ENCODE measurements around the gene KRT79. TPM values are rescaled to one million over a fixed set of nuclear protein-coding genes. Genes with fewer than 3 reads are reported as not detected.

The KRT79 gene
- total and polyA plus RNA-seq, 9 of the 15 experiments (the other 6 are each of a cell fraction or from before 2014, with no cell fraction given), result 0.03 to 2.3 (median 0.23) TPM; not detected in 2

GRCh38 chr12:52823761-52824450, 10.2 kb downstream of the KRT79 start:
- no peak for FAIRE-seq
- no TSS peak for BruUV-seq (replicated peaks)
- no peak overlapping the region for H3K27ac ChIP-seq (ENCODE audit: extremely low read depth, low read depth, low read length)
- no peak overlapping the region for H2AFZ ChIP-seq (ENCODE audit: low read depth, low read length)
- TF ChIP-seq NFATC3 (IDR thresholded peaks at IDR 0.05), result no peak
- TF ChIP-seq AFF1 (IDR thresholded peaks at IDR 0.05; ENCODE audit: low read depth in 1 of 2, partially characterized antibody in 2 of 2), result no peak
- no peak for TF ChIP-seq CC2D1A (IDR thresholded peaks at IDR 0.05)
- no peak for TF ChIP-seq NBN (IDR thresholded peaks at IDR 0.05; ENCODE audit: low read depth)
- no peak for TF ChIP-seq POLR3G (IDR thresholded peaks at IDR 0.05; ENCODE audit: extremely low read depth, insufficient read length, insufficient replicate concordance)
- TF ChIP-seq KDM4B (IDR thresholded peaks at IDR 0.05; ENCODE audit: borderline replicate concordance in 2 of 2, low read depth in 1 of 2), result no peak
- no peak for TF ChIP-seq RNF2 (IDR thresholded peaks at IDR 0.05)
- TF ChIP-seq SIX5 (IDR thresholded peaks at IDR 0.05; ENCODE audit: borderline replicate concordance in 1 of 2, insufficient read depth in 1 of 2, low read depth in 1 of 2, low read length in 2 of 2), result no peak
- no peak for TF ChIP-seq ZNF23 (CRISPR knock-in tag; IDR thresholded peaks at IDR 0.05)
- no peaks in the 10 kb centered on the region for H3K9me3 ChIP-seq (replicated peaks; ENCODE audit: control insufficient read depth, insufficient read depth, low read depth, low read length)
- no peaks in the 10 kb centered on the region; a peak in 1 of 5 replicates for H3K4me1 ChIP-seq (replicated peaks in 1 of 2; ENCODE audit: control insufficient read depth in 2 of 2, insufficient read depth in 2 of 2, low read length in 2 of 2)
- no peak for DNase-seq (ENCODE audit: extremely low read depth in 1 of 4, low spot score in 3 of 4)
- ChIA-PET POLR2A (interaction anchor here (0.6 to 1.3 kb wide), 3 partner anchors 8 to 42 kb away, joined by 3 read pairs; no protein-coding TSS in a partner anchor), CTCF (ENCODE audit: low intra/inter-chr PET ratio) (no interaction called here)
- H3K79me2 ChIP-seq (ENCODE audit: control insufficient read depth, insufficient read depth, low read length), result no peaks in the 10 kb centered on the region
- H3K36me3 ChIP-seq (ENCODE audit: control insufficient read depth, insufficient read depth, low read length), result no peaks in the 10 kb centered on the region
- in situ Hi-C loops (cut with MboI), result no loop called here
- intact Hi-C loops (cut with micrococcal nuclease), result no loop called here
- no peak overlapping the region for H3K4me3 ChIP-seq
- H3K27me3 ChIP-seq (ENCODE audit: control insufficient read depth in 2 of 2, insufficient read depth in 2 of 2, low read length in 2 of 2), result peaks cover 28 to 74% of the 10 kb centered on the region in 2 experiments; a peak in 4 of 5 replicates
- no peak for ATAC-seq
- 3% methylated on average over 14 of the region's 15 CpGs for WGBS (ENCODE audit: insufficient coverage, low coverage, missing lambda C conversion rate)
- H3K9ac ChIP-seq (ENCODE audit: insufficient read depth in 1 of 2, low read depth in 2 of 2, low read length in 2 of 2), result 0 out of 4 replicates have a peak overlapping the region, but pooled peaks of 1 of the 2 experiments have one; percentile 15
- no peak overlapping the region for H3K4me2 ChIP-seq (ENCODE audit: insufficient read depth, low read length)
- no peaks in the 10 kb centered on the region for H3K9me1 ChIP-seq (ENCODE audit: control insufficient read depth, insufficient read depth, low read length)
- no peaks in the 10 kb centered on the region; the same call in 1 of the 2 replicates for H4K20me1 ChIP-seq (replicated peaks; ENCODE audit: control insufficient read depth, insufficient read depth, low read length)

Data from K562 (cell line).